COLO668 (cell line): ENCODE data around the gene JARID2.

ENCODE experiments used
- DNase-seq: peaks from one replicate; lab custom pipeline; 2025; ENCODE audit not compliant: unreplicated experiment; lab: John Stamatoyannopoulos, UW

The JARID2 gene

GRCh38 chr6:15245361-15246216, at the start of gene JARID2:
Gene JARID2 (plus strand): TSS chr6:15246069. CDS start chr6:15246540, 471 bp downstream.
- DNase-seq = peak; percentile 93

- DNase-seq = no peak
Measured at GRCh38 chr6:15200087-15200486, 45.8 kb upstream of the JARID2 start.

GRCh38 chr6:15205321-15205720, 40.5 kb upstream of the JARID2 start:
- DNase-seq = no peak

GRCh38 chr6:15206887-15207286, 39.0 kb upstream of the JARID2 start:
- no peak for DNase-seq

- DNase-seq = no peak
Measured at GRCh38 chr6:15207923-15208322, 37.9 kb upstream of the JARID2 start.

- DNase-seq = peak; percentile 2
Measured at GRCh38 chr6:15213838-15214400, 31.9 kb upstream of the JARID2 start.

- no peak for DNase-seq
Measured at GRCh38 chr6:15218401-15218800, 27.5 kb upstream of the JARID2 start.

- no peak for DNase-seq
Measured at GRCh38 chr6:15220062-15220461, 25.8 kb upstream of the JARID2 start.

GRCh38 chr6:15227827-15228318, 18.0 kb upstream of the JARID2 start:
- no peak for DNase-seq

- no peak for DNase-seq
Measured at GRCh38 chr6:15230827-15231226, 15.0 kb upstream of the JARID2 start.

- no peak for DNase-seq
Measured at GRCh38 chr6:15232836-15233510, 12.9 kb upstream of the JARID2 start.

GRCh38 chr6:15234068-15234758, 11.7 kb upstream of the JARID2 start:
- DNase-seq = no peak

GRCh38 chr6:15239616-15240364, 6.1 kb upstream of the JARID2 start:
- DNase-seq = no peak

GRCh38 chr6:15242503-15242902, 3.4 kb upstream of the JARID2 start:
- DNase-seq = no peak

GRCh38 chr6:15242937-15243614, 2.8 kb upstream of the JARID2 start:
- no peak for DNase-seq

- DNase-seq = no peak
Measured at GRCh38 chr6:15243910-15244619, 1.8 kb upstream of the JARID2 start.

GRCh38 chr6:15244620-15245360, 1.1 kb upstream of the JARID2 start:
- peak; percentile 55 for DNase-seq

GRCh38 chr6:15246217-15246665, 372 bp downstream of the JARID2 start:
- DNase-seq = no peak
